Fibroblast of pulmonary artery (primary cell): Measurements from ENCODE around the gene CKMT2.

Experiments used
- DNase-seq: peaks from one replicate; pipeline ENCODE4 v3.0.0-alpha.2; 2010; ENCODE audit warnings: low read depth
- H3K4me3 ChIP-seq: replicated peaks from 2 replicates; pipeline ENCODE4 v1.5.1; 2011; ENCODE audit warnings: low read depth, mild to moderate bottlenecking, control low read depth, low read length, moderate library complexity
- TF ChIP-seq, protein P1 (sequence below): IDR thresholded peaks from 2 replicates; pipeline ENCODE4 v1.5.1; 2011; ENCODE audit warnings: mild to moderate bottlenecking, control low read depth, low read length, inconsistent platforms; ENCODE audit errors: missing control alignments

CKMT2 gene

DNA sequence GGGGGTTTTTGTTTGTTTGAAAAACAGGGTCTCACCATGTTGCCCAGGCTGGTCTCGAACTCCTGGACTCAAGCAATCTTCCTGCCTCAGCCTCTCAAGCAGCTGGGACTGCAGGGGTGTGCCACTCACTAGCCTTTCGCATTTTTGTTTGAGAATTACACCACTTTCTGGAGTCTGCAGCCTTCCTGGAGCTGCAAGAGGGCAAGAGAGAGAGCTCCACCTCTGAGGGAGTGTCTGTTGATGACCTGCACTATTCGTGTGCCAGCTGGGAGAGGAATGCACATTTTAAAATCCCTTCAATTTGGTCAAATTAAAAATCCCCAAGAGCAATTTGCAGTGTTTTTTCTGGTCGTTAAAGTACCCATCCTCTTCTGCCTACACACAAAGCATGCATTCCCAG lies 5.0 kb upstream of the CKMT2 start:
- DNase-seq = no peak
- TF ChIP-seq, protein P1, sequence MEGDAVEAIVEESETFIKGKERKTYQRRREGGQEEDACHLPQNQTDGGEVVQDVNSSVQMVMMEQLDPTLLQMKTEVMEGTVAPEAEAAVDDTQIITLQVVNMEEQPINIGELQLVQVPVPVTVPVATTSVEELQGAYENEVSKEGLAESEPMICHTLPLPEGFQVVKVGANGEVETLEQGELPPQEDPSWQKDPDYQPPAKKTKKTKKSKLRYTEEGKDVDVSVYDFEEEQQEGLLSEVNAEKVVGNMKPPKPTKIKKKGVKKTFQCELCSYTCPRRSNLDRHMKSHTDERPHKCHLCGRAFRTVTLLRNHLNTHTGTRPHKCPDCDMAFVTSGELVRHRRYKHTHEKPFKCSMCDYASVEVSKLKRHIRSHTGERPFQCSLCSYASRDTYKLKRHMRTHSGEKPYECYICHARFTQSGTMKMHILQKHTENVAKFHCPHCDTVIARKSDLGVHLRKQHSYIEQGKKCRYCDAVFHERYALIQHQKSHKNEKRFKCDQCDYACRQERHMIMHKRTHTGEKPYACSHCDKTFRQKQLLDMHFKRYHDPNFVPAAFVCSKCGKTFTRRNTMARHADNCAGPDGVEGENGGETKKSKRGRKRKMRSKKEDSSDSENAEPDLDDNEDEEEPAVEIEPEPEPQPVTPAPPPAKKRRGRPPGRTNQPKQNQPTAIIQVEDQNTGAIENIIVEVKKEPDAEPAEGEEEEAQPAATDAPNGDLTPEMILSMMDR = no peak

DNA sequence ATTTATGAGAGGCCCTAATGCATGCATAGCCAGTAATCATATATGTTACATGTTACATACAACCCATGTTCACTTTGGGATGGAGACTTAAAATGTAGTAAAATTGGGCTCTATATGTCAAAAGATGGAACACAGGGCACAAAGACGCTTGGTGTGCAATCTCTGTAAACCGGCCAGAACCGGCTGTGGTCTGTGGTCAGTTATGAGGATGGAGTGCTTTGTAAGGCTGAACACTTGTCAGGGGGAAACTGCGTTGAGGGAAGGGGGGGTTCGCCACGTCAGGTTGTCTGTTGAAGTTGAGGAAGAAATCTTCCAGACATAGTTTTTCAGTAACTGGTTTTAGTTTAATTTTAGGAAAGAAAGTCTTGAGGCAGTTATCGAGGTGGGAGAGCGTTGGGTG lies 2.7 kb upstream of the CKMT2 start:
- DNase-seq = no peak
- TF ChIP-seq, protein P1 = no peak
- no peak overlapping the region for H3K4me3 ChIP-seq

More for the DNA sequence above, 5.0 kb upstream of the CKMT2 start:
- H3K4me3 ChIP-seq = no peak overlapping the region

DNA sequence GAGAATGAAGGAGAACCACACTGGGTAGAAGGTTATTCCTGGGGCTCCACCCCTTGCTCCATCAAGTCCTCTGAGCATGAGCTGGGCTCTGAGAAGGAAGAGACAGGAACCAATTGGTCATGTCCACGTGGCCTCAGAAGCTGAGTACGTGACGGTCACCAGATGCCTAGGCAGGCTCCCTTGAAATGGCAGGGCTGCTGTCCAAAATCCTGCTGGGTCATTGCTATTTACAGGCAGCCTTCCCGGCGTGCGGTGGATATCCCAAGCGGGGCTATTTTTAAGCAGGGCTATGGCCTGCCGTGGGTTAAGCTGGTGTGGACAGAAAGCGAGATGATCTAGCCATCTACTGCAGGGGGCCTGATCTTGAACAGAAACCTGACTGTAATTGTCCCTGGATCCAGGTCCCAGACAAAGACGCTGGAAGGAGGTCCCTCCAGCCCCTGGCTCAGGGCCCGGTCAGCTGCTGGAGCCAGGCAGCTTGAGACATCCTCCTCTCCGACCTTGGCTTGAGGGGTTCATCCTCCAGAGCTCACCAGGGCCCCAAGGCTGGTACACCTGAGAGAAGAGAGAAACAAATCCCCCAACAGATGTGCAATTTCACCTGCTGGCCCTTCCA lies 550 bp upstream of the CKMT2 start:
- peak overlapping the region; percentile 28 for H3K4me3 ChIP-seq
- peak; percentile 36 for DNase-seq
- TF ChIP-seq, protein P1 = no peak

DNA sequence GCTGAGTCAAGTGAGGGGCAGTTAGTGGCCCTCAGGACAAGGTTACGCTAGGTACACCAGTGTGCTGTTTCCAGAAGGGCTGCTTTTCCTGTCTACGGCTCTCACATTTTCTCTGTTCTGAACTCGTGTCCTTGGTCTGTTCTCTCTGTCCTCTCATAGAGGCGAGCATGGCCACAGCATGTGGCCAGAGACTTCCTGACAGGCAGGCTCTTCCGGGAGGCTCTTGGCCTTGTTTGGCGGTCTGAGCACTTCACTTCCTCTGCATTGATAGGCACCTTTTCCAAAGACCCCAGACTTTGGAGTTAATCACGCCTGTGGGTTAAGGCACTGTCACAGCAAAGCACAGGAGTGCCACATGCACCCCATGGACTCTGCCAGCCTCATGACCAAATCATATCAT lies 1.2 kb downstream of the CKMT2 start:
- no peak for DNase-seq
- TF ChIP-seq, protein P1 = no peak
- no peak overlapping the region for H3K4me3 ChIP-seq

DNA sequence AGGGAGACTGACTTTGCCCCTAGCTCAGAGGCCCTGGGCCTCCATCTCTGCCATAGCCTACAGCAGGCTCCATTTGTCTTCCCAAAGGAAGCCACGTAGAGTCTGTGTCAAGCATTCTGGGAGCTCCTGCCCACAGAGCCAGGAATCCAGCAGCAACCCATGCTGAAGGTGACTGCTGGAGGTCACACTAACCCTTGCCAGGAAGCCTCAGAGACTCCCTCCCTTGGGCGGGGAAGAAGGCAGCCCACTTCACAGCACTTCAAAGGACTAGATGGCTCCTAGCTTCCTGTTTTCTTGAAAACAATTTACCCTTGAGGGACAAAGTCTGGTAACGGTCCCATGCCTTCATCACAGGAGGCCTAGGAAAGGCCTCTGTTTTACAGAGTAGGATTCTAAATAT lies 1.7 kb downstream of the CKMT2 start:
- TF ChIP-seq, protein P1 = no peak
- no peak overlapping the region for H3K4me3 ChIP-seq
- no peak for DNase-seq

DNA sequence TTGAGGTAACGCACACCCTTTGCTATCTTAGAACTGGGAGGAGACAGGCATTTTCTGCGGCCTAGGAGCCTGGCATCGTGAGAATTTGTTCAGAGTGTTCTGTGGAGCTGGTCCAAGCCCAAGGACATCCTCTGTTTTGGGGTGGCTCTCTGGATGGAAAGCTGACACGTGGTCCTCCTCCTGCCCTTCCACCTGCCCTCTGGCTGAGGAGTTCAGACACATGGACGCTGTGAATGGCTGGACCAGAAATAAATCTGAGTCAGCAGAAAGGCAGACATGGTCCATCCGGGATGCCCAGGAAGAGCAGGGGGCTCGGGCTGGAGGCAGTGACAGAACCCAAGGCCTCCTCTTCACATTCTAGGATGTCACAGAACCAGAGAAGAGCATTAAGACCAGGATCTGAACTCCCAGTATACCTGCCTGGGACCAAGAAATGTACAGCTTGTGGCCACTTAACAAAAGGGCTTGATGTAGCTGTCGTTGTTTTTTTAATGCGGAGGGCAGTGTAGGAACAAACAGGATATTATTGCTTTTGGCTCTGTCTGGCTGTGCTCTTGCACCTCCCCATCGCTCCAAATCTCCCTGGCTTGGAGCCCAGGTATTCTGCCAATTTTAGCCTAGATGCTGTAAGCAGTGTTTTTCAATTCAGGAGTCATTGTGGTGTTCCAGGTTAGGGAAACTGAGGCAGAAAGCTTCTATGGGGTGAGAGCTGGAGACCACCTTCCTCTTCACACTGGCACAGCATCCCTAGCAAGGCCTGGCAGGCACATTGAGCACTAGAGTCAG lies 2.4 kb downstream of the CKMT2 start:
- TF ChIP-seq, protein P1 = no peak
- peak; percentile 33 for DNase-seq

More for the DNA sequence above, 2.4 kb downstream of the CKMT2 start:
- H3K4me3 ChIP-seq = no peak overlapping the region
